Transverse colon (tissue), 4 donors: ENCODE measurements around the gene ISM2. TPM values are rescaled to one million over a fixed set of nuclear protein-coding genes. Genes with fewer than 3 reads are reported as not detected.

Source experiments
- DNase-seq: peaks from one replicate; pipeline ENCODE4 v3.0.0-alpha.2; 2019
- H3K27ac ChIP-seq, 4 donors: fragments of 200-600 bp; sonication (generic); 2 replicates each; pipeline ENCODE4 v1.5.1; 2016 to 2018; ENCODE audit warnings: inconsistent platforms in 4 of 4
- H3K27me3 ChIP-seq: fragments of 200-600 bp; sonication (generic); 2 replicates; pipeline ENCODE4 v1.5.1; 2017; ENCODE audit warnings: inconsistent platforms
- H3K36me3 ChIP-seq, 4 donors: fragments of 200-600 bp; sonication (generic); 2 replicates each; pipeline ENCODE4 v1.5.1; 2017 to 2019; ENCODE audit warnings: inconsistent platforms in 4 of 4
- H3K4me1 ChIP-seq, 4 donors: fragments of 200-600 bp; sonication (generic); 2 replicates each; pipeline ENCODE4 v1.5.1; 2017 to 2020; ENCODE audit warnings: inconsistent platforms in 4 of 4
- H3K4me3 ChIP-seq, 4 donors: fragments of 200-600 bp; sonication (generic); 1 replicate in 1 of 4; 2 replicates in 3 of 4; pipeline versions ENCODE4 v1.5.1 to v1.6.1; 2017 to 2019; ENCODE audit warnings: inconsistent platforms in 4 of 4
- H3K9me3 ChIP-seq, 2 donors: fragments of 200-600 bp; sonication (generic); 2 replicates each; pipeline ENCODE4 v1.5.1; 2017 to 2019; ENCODE audit warnings: inconsistent platforms in 2 of 2
- CTCF ChIP-seq, 5 experiments: fragments of 200-600 bp in 3 of 5; fragments of 450-650 bp in 2 of 5; sonication (generic) in 3 of 5; IDR thresholded peaks; 1 replicate in 2 of 5; 2 replicates in 3 of 5; pipeline ENCODE4 v1.5.1; 2016 to 2017; ENCODE audit warnings: antibody characterized with exemption in 5 of 5, inconsistent platforms in 3 of 5, mild to moderate bottlenecking in 2 of 5, moderate library complexity in 1 of 5
- EP300 ChIP-seq: sonication (generic); formaldehyde crosslinking; IDR thresholded peaks from one replicate; pipeline ENCODE4 v1.6.1; 2017; ENCODE audit warnings: antibody characterized with exemption, low read depth
- POLR2A ChIP-seq: fragments of 450-650 bp; IDR thresholded peaks from one replicate; pipeline ENCODE4 v1.6.1; 2016; ENCODE audit warnings: antibody characterized with exemption, mild to moderate bottlenecking, moderate library complexity
- POLR2AphosphoS5 ChIP-seq, 3 donors: sonication (generic); formaldehyde crosslinking; IDR thresholded peaks; one replicate each; pipeline ENCODE4 v1.6.1; 2016; ENCODE audit warnings: antibody characterized with exemption in 3 of 3
- WGBS, 2 donors: methylation state at CpG; one replicate each; pipeline ENCODE4 v1.1.5; 2018; ENCODE audit warnings: low coverage in 1 of 2; 5-methylcytosine and 5-hydroxymethylcytosine counted together
- in situ Hi-C, 4 donors: fragments of 200-750 bp; cut with MboI; loops; one replicate each; pipeline versions ENCODE4 v1.15.0 to v1.15.1; 2017; ENCODE audit warnings: low sequenced_read_pairs in 3 of 4, low pct_ligation_motif_present in 1 of 4, low pct_unique_long_range_greater_than_20kb in 1 of 4
- intact Hi-C: fragments of 100-400 bp; cut with DNase I; formaldehyde crosslinking; loops from one replicate; pipeline ENCODE4 v1.15.1; 2023; ENCODE audit warnings: low total_unique reads
- total RNA-seq, 4 donors: library from RNA; depleted of rRNA; stranded (reverse); fragments of >200 nt; gene quantifications; one replicate each; pipeline ENCODE4 v1.1.0, GENCODE V29; 2016

Gene ISM2
- total RNA-seq, 4 donors from 2014 or later, result 0.27 TPM; not detected in 3

- Histone ChIP-seq H3K4me3 (no peak overlapping the region), H3K27ac (no peak overlapping the region), H3K27me3 (no peaks in the 10 kb centered on the region), H3K4me1 (no peaks in the 10 kb centered on the region), H3K9me3 (no peaks in the 10 kb centered on the region), H3K36me3 (peaks cover 0 to 17% (median 6%) of the 10 kb centered on the region in 4 donors)
- DNase-seq, result no peak
- in situ Hi-C loops, result no loop called here
- TF ChIP-seq POLR2A (no peak), EP300 (no peak), POLR2AphosphoS5 (IDR thresholded peaks at IDR 0.05) (no peak), CTCF (IDR thresholded peaks at IDR 0.05) (no peak)
- intact Hi-C loops, result no loop called here
- 76 to 89% methylated on average over 6 of the region's 6 CpGs for WGBS, 2 donors
Measured at GRCh38 chr14:77524536-77524935, 25.9 kb upstream of the ISM2 start.

GRCh38 chr14:77523109-77523508 is 24.5 kb upstream of the ISM2 start:
- Histone ChIP-seq H3K4me1 (no peaks in the 10 kb centered on the region), H3K36me3 (peaks cover 0 to 20% (median 7%) of the 10 kb centered on the region in 4 donors), H3K4me3 (no peak overlapping the region), H3K27me3 (no peaks in the 10 kb centered on the region), H3K9me3 (no peaks in the 10 kb centered on the region), H3K27ac (no peak overlapping the region)
- in situ Hi-C loops, result no loop called here
- TF ChIP-seq EP300 (no peak), CTCF (IDR thresholded peaks at IDR 0.05) (no peak), POLR2A (no peak), POLR2AphosphoS5 (IDR thresholded peaks at IDR 0.05) (no peak)
- intact Hi-C loops, result no loop called here
- no peak for DNase-seq
- WGBS, 2 donors, result 70 to 85% methylated on average over 2 to 3 of the region's 3 CpGs

DNA sequence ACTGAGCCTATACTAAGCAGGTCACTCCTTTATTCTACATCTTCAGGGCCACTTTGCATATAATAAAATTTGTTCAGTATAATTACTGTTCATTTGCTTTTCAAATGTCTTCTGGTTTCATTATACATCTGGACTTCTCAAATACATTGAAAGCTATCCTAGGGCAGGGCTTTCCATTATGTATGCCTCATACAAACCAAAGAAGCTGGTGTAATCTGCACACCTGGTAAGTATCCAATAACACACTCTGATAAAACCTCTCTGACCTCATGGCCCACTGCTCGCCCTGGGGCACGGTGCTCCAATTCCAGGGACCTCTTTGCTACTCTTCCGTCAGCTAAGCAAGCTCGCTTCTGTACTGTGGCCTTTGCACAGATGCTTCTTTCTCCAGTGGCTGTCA is 21.9 kb upstream of the ISM2 start:
- H3K9me3 ChIP-seq, result no peaks in the 10 kb centered on the region
- WGBS, 2 donors, result 94% methylated on average over 4 of the region's 4 CpGs; no CpG with 5 or more reads in 1 of the 2 donors

GRCh38 chr14:77516126-77516525 is 17.5 kb upstream of the ISM2 start:
- H3K4me1 ChIP-seq, result no peaks in the 10 kb centered on the region
- no peaks in the 10 kb centered on the region for H3K27me3 ChIP-seq
- H3K4me3 ChIP-seq, result no peak overlapping the region
- TF ChIP-seq EP300, result no peak
- TF ChIP-seq POLR2A, result no peak
- TF ChIP-seq CTCF (IDR thresholded peaks at IDR 0.05), result no peak
- TF ChIP-seq POLR2AphosphoS5 (IDR thresholded peaks at IDR 0.05), result no peak
- H3K27ac ChIP-seq, result no peak overlapping the region
- peaks cover 0 to 42% (median 20%) of the 10 kb centered on the region in 4 donors for H3K36me3 ChIP-seq
- no peak for DNase-seq
- H3K9me3 ChIP-seq, result no peaks in the 10 kb centered on the region
- intact Hi-C loops (loop anchor here (5.0 kb wide), 1 partner anchor 1134 kb away; no protein-coding TSS in a partner anchor), in situ Hi-C loops (no loop called here)

More for the DNA sequence above, 21.9 kb upstream of the ISM2 start:
- H3K4me1 ChIP-seq, result no peaks in the 10 kb centered on the region
- H3K36me3 ChIP-seq, result peaks cover 0 to 32% (median 15%) of the 10 kb centered on the region in 4 donors
- in situ Hi-C loops, result no loop called here
- intact Hi-C loops, result no loop called here
- DNase-seq, result no peak
- H3K27me3 ChIP-seq, result no peaks in the 10 kb centered on the region
- H3K4me3 ChIP-seq, result no peak overlapping the region
- no peak overlapping the region for H3K27ac ChIP-seq
- no peak for TF ChIP-seq CTCF (IDR thresholded peaks at IDR 0.05)
- no peak for TF ChIP-seq POLR2A
- no peak for TF ChIP-seq EP300
- no peak for TF ChIP-seq POLR2AphosphoS5 (IDR thresholded peaks at IDR 0.05)
